ENCODE results near the gene RMND1.

RMND1 gene

DNA sequence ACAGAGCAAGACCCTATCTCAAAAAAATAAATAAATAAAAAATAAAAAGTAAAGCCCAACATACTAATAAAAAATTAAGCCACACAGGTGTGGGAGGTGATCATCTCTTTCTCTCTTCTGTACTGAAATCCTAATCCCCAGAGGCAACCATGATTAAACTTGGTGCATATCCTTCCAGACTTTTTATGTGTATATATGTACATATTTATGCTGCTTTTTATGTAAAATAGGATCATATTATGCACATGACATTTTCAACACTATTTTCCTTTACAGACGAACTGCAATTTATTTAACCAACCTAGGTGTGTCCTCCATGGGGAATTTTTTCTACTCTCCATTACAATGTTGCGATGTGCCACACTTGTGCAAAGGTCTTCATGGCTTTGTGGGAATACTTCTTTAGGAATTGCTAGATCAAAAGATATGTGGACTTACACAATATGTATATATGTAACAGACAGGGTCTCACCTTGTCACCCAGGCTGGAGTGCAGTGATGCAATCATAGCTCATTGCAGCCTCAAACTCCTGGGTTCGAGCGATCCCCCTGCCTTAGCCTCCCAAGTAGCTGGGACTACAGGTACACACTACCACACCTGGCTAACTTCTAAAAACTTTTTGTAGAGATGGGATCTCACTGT, 23.7 kb downstream of the RMND1 start:
- Histone ChIP-seq H3K4me1 (ENCODE audit: control insufficient read depth, insufficient read depth, low read length) (no peaks in the 10 kb centered on the region), H3K4me3 (ENCODE audit: insufficient read depth, low read depth, low read length) (no peak overlapping the region), H3K36me3 (ENCODE audit: control insufficient read depth, insufficient read depth, low read length) (peaks cover 18% of the 10 kb centered on the region), H3K27ac (ENCODE audit: insufficient read depth, low read depth, low read length, poor library complexity, severe bottlenecking) (no peak overlapping the region), H3K9me3 (ENCODE audit: control insufficient read depth, low read length) (no peaks in the 10 kb centered on the region), H3K27me3 (ENCODE audit: control insufficient read depth, insufficient read depth, low read length, poor library complexity, severe bottlenecking) (no peaks in the 10 kb centered on the region)
- WGBS, 2 experiments = 91 to 92% methylated on average over 3 to 4 of the region's 4 CpGs

DNA sequence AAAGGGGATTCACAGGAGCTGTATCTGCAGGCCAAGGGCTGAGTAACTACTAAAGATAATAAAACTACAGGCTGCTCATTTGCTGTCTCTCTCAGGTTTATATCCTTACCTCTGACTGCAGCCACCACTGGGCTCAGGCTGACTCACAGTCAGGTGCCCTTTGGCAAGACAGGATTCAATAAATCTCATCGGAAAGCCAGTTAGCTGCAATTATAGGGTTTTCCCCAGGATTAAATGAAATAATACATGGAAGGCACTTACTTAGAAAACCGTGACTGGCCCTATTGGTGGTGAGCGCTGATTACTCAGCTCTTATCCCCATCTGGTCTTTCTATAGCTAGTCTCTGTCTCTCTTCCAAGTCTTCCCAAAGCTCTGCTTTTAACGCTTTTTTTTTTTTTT, 26.4 kb downstream of the RMND1 start:
- Histone ChIP-seq H3K27ac (ENCODE audit: insufficient read depth, low read depth, low read length, poor library complexity, severe bottlenecking) (no peak overlapping the region), H3K4me1 (ENCODE audit: control insufficient read depth, insufficient read depth, low read length) (no peaks in the 10 kb centered on the region), H3K27me3 (ENCODE audit: control insufficient read depth, insufficient read depth, low read length, poor library complexity, severe bottlenecking) (no peaks in the 10 kb centered on the region), H3K9me3 (ENCODE audit: control insufficient read depth, low read length) (peaks cover 2% of the 10 kb centered on the region), H3K36me3 (ENCODE audit: control insufficient read depth, insufficient read depth, low read length) (peaks cover 18% of the 10 kb centered on the region), H3K4me3 (ENCODE audit: insufficient read depth, low read depth, low read length) (no peak overlapping the region)
- WGBS, 2 experiments = 94% methylated on average over 4 of the region's 4 CpGs

- H3K4me3 ChIP-seq (ENCODE audit: insufficient read depth, low read depth, low read length) = no peak overlapping the region
- H3K27ac ChIP-seq (ENCODE audit: insufficient read depth, low read depth, low read length, poor library complexity, severe bottlenecking) = no peak overlapping the region
- 95 to 97% methylated on average over 3 of the region's 4 CpGs for WGBS, 2 experiments
- no peaks in the 10 kb centered on the region for H3K27me3 ChIP-seq (ENCODE audit: control insufficient read depth, insufficient read depth, low read length, poor library complexity, severe bottlenecking)
- no peaks in the 10 kb centered on the region for H3K4me1 ChIP-seq (ENCODE audit: control insufficient read depth, insufficient read depth, low read length)
- peaks cover 2% of the 10 kb centered on the region for H3K9me3 ChIP-seq (ENCODE audit: control insufficient read depth, low read length)
- H3K36me3 ChIP-seq (ENCODE audit: control insufficient read depth, insufficient read depth, low read length) = peaks cover 14% of the 10 kb centered on the region
Observed at GRCh38 chr6:151422981-151423380, 28.9 kb downstream of the RMND1 start.

DNA sequence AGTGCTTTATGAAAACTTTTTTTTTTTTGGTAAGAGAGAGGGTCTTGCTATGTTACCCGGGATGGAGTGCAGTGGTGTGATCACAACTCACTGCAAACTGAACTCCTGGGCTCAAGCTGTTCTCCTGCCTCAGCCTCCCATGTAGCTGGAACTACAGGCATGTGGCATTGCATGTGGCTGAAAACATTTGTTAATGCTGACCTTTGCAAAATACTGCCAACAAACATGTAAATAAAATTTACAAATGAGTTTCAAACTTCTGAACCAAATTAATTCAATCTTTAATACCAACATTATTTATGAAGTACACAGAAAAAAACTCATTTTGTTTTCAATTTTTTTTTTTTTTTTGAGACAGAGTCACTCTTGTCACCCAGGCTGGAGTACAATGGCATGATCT, 34.4 kb downstream of the RMND1 start:
- no peaks in the 10 kb centered on the region for H3K27me3 ChIP-seq (ENCODE audit: control insufficient read depth, insufficient read depth, low read length, poor library complexity, severe bottlenecking)
- 92 to 100% methylated on average over 1 of the region's 1 CpG for WGBS, 2 experiments
- H3K36me3 ChIP-seq (ENCODE audit: control insufficient read depth, insufficient read depth, low read length) = peaks cover 20% of the 10 kb centered on the region
- H3K4me1 ChIP-seq (ENCODE audit: control insufficient read depth, insufficient read depth, low read length) = no peaks in the 10 kb centered on the region
- peaks cover 2% of the 10 kb centered on the region for H3K9me3 ChIP-seq (ENCODE audit: control insufficient read depth, low read length)
- H3K4me3 ChIP-seq (ENCODE audit: insufficient read depth, low read depth, low read length) = no peak overlapping the region
- H3K27ac ChIP-seq (ENCODE audit: insufficient read depth, low read depth, low read length, poor library complexity, severe bottlenecking) = no peak overlapping the region

DNA sequence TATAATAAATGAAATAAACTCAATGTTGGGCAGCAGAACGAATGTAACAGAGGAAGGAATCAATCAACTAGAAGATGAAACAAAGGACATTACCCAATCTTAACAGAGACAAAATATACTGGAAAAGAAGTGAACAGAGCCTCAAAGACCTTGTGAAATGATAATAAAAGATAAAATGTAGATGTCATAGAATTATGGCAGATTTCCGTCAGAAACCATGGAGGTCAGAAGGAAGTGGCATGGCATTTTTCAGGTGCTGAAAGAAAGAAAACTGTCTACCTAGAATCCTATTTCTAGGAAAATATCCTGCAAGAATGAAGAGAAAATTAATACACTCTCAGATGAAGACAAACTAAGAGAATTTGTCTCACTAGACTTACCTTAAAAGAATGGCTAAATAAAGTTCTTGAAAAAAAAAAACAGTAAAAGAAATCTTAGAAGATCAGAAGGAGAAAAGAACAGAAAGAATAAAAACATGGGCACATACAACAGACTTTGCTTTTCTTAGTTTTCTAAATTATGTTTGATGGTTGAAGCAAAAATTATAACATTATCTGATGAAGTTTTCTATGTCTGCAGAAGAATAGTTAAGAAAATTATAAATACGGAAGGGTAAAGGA, 37.2 kb downstream of the RMND1 start:
- no peaks in the 10 kb centered on the region for H3K4me1 ChIP-seq (ENCODE audit: control insufficient read depth, insufficient read depth, low read length)
- no peak overlapping the region for H3K27ac ChIP-seq (ENCODE audit: insufficient read depth, low read depth, low read length, poor library complexity, severe bottlenecking)
- 91 to 98% methylated on average over 1 to 2 of the region's 3 CpGs for WGBS, 2 experiments
- H3K9me3 ChIP-seq (ENCODE audit: control insufficient read depth, low read length) = no peaks in the 10 kb centered on the region
- H3K4me3 ChIP-seq (ENCODE audit: insufficient read depth, low read depth, low read length) = no peak overlapping the region
- peaks cover 25% of the 10 kb centered on the region for H3K36me3 ChIP-seq (ENCODE audit: control insufficient read depth, insufficient read depth, low read length)
- no peaks in the 10 kb centered on the region for H3K27me3 ChIP-seq (ENCODE audit: control insufficient read depth, insufficient read depth, low read length, poor library complexity, severe bottlenecking)

- H3K36me3 ChIP-seq (ENCODE audit: control insufficient read depth, insufficient read depth, low read length) = peaks cover 20% of the 10 kb centered on the region
- H3K4me3 ChIP-seq (ENCODE audit: insufficient read depth, low read depth, low read length) = no peak overlapping the region
- no peaks in the 10 kb centered on the region for H3K4me1 ChIP-seq (ENCODE audit: control insufficient read depth, insufficient read depth, low read length)
- no peak overlapping the region for H3K27ac ChIP-seq (ENCODE audit: insufficient read depth, low read depth, low read length, poor library complexity, severe bottlenecking)
- no peaks in the 10 kb centered on the region for H3K9me3 ChIP-seq (ENCODE audit: control insufficient read depth, low read length)
- no peaks in the 10 kb centered on the region for H3K27me3 ChIP-seq (ENCODE audit: control insufficient read depth, insufficient read depth, low read length, poor library complexity, severe bottlenecking)
- WGBS, 2 experiments = 90 to 94% methylated on average over 8 of the region's 8 CpGs
Observed at GRCh38 chr6:151413372-151414145, 38.4 kb downstream of the RMND1 start.

DNA sequence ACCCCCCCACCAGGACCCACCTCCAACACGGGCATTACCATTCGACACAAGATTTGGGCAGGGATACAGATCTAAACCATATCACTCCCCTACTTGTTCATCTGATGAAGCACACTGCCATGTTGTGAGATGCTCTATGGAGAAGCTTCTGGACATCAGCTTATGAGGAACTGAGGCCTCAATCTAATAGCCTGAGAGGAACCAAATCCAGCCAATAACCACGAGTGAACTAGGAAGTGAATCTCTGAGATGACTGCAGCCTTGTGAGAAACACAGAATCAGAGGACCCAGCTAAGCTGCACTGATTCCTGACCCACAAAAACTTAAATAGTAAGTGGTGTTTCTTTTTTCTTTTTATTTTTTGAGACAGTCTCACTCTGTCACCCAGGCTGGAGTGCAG, 39.0 kb downstream of the RMND1 start:
- no peak overlapping the region for H3K4me3 ChIP-seq (ENCODE audit: insufficient read depth, low read depth, low read length)
- H3K27me3 ChIP-seq (ENCODE audit: control insufficient read depth, insufficient read depth, low read length, poor library complexity, severe bottlenecking) = no peaks in the 10 kb centered on the region
- 96 to 98% methylated on average over 3 of the region's 3 CpGs for WGBS, 2 experiments
- H3K4me1 ChIP-seq (ENCODE audit: control insufficient read depth, insufficient read depth, low read length) = no peaks in the 10 kb centered on the region
- H3K9me3 ChIP-seq (ENCODE audit: control insufficient read depth, low read length) = no peaks in the 10 kb centered on the region
- peaks cover 16% of the 10 kb centered on the region for H3K36me3 ChIP-seq (ENCODE audit: control insufficient read depth, insufficient read depth, low read length)
- no peak overlapping the region for H3K27ac ChIP-seq (ENCODE audit: insufficient read depth, low read depth, low read length, poor library complexity, severe bottlenecking)

GRCh38 chr6:151409679-151410078, 42.2 kb downstream of the RMND1 start:
- Histone ChIP-seq H3K4me3 (ENCODE audit: insufficient read depth, low read depth, low read length) (no peak overlapping the region), H3K27ac (ENCODE audit: insufficient read depth, low read depth, low read length, poor library complexity, severe bottlenecking) (no peak overlapping the region), H3K36me3 (ENCODE audit: control insufficient read depth, insufficient read depth, low read length) (peaks cover 12% of the 10 kb centered on the region), H3K4me1 (ENCODE audit: control insufficient read depth, insufficient read depth, low read length) (no peaks in the 10 kb centered on the region), H3K27me3 (ENCODE audit: control insufficient read depth, insufficient read depth, low read length, poor library complexity, severe bottlenecking) (no peaks in the 10 kb centered on the region), H3K9me3 (ENCODE audit: control insufficient read depth, low read length) (no peaks in the 10 kb centered on the region)
- WGBS, 2 experiments = 94 to 95% methylated on average over 7 of the region's 7 CpGs

DNA sequence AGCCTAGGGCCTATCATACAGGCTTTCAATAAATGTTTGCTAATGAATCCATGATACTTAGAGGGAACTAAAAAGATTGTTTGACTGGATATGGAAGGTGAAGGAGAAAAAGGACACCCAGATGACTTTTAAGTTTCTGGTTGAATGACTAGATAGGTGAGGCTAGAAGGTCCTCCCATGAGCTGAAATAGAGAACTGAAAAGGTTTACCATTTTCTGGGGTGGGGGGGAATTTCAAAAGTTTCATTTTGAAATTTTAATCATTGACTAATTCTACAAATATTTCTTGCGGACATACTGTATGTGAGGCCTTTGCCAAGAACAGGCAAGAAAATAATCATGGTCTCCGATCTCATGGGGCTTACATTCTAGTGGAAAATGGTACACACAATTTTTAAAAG, 42.7 kb downstream of the RMND1 start:
- Histone ChIP-seq H3K4me3 (ENCODE audit: insufficient read depth, low read depth, low read length) (no peak overlapping the region), H3K4me1 (ENCODE audit: control insufficient read depth, insufficient read depth, low read length) (no peaks in the 10 kb centered on the region), H3K36me3 (ENCODE audit: control insufficient read depth, insufficient read depth, low read length) (peaks cover 17% of the 10 kb centered on the region), H3K27ac (ENCODE audit: insufficient read depth, low read depth, low read length, poor library complexity, severe bottlenecking) (no peak overlapping the region), H3K9me3 (ENCODE audit: control insufficient read depth, low read length) (no peaks in the 10 kb centered on the region), H3K27me3 (ENCODE audit: control insufficient read depth, insufficient read depth, low read length, poor library complexity, severe bottlenecking) (no peaks in the 10 kb centered on the region)
- 95 to 99% methylated on average over 2 of the region's 2 CpGs for WGBS, 2 experiments

DNA sequence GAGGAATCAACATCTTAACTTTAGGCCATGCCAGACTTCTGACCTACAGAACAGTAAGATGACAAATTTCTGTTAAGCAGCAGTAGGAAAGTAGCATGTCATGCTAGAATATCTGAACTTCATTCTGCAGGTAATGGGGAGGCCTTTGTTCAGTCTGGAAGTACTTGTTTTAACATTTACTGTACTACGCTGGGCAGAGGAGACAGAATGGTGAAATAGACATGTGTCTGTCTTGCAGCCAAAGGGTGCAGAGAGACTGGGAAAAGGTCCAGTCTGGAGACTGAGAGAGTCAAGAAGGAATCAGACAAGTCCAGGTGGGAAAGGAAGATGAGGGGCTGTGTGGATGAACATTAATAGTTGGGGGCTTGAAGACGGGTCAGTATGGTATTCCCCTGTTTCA, 43.1 kb downstream of the RMND1 start:
- H3K36me3 ChIP-seq (ENCODE audit: control insufficient read depth, insufficient read depth, low read length) = peaks cover 19% of the 10 kb centered on the region
- no peaks in the 10 kb centered on the region for H3K27me3 ChIP-seq (ENCODE audit: control insufficient read depth, insufficient read depth, low read length, poor library complexity, severe bottlenecking)
- WGBS, 2 experiments = 97 to 100% methylated on average over 2 of the region's 2 CpGs
- H3K9me3 ChIP-seq (ENCODE audit: control insufficient read depth, low read length) = no peaks in the 10 kb centered on the region
- no peak overlapping the region for H3K4me3 ChIP-seq (ENCODE audit: insufficient read depth, low read depth, low read length)
- H3K27ac ChIP-seq (ENCODE audit: insufficient read depth, low read depth, low read length, poor library complexity, severe bottlenecking) = peak overlapping the region; percentile 20
- no peaks in the 10 kb centered on the region for H3K4me1 ChIP-seq (ENCODE audit: control insufficient read depth, insufficient read depth, low read length)

All from ectodermal cell (in vitro differentiated cells).